A673 (cell line): ENCODE measurements around the gene RNF144B.

Source experiments
- CTCF ChIP-seq: fragments of 300-800, 200-600 bp; sonication (generic); conservative IDR thresholded peaks from 2 replicates; pipeline ENCODE4 v1.5.1; 2017; ENCODE audit warnings: low read depth, mild to moderate bottlenecking, antibody characterized with exemption, low read length, moderate library complexity, mixed read lengths
- EZH2 ChIP-seq: fragments of 200-600 bp; sonication (generic); IDR thresholded peaks from 2 replicates; pipeline ENCODE4 v1.6.1; 2017; ENCODE audit warnings: borderline replicate concordance, low read depth, mild to moderate bottlenecking, mixed read lengths, antibody characterized with exemption, low read length; ENCODE audit not compliant: poor library complexity, severe bottlenecking

- no peak for TF ChIP-seq CTCF
- TF ChIP-seq EZH2: no peak
Observed at GRCh38 chr6:18371656-18372055, 15.5 kb upstream of the RNF144B start.
